SIG-M5 treated with dmso at 0.1 percent for 504 hours (cell line): ENCODE data around the gene TBC1D22A.

Experiments used
- DNase-seq: peaks from one replicate; lab custom pipeline; 2025; ENCODE audit not compliant: unreplicated experiment; lab: John Stamatoyannopoulos, UW

The TBC1D22A gene

GRCh38 chr22:46876357-46876934, 114.0 kb downstream of the TBC1D22A start:
- DNase-seq = no peak

GRCh38 chr22:46878191-46878948, 115.9 kb downstream of the TBC1D22A start:
- DNase-seq = no peak

GRCh38 chr22:46879083-46879482, 116.6 kb downstream of the TBC1D22A start:
- no peak for DNase-seq

- no peak for DNase-seq
Observed at GRCh38 chr22:46881373-46882118, 119.1 kb downstream of the TBC1D22A start.

- DNase-seq = no peak
Observed at GRCh38 chr22:46883092-46883910, 120.9 kb downstream of the TBC1D22A start.

- no peak for DNase-seq
Observed at GRCh38 chr22:46884365-46884764, 121.9 kb downstream of the TBC1D22A start.

GRCh38 chr22:46887978-46888377, 125.5 kb downstream of the TBC1D22A start:
- no peak for DNase-seq

GRCh38 chr22:46890819-46891218, 128.4 kb downstream of the TBC1D22A start:
- DNase-seq = no peak

- DNase-seq = no peak
Observed at GRCh38 chr22:46891382-46891951, 129.0 kb downstream of the TBC1D22A start.

GRCh38 chr22:46892866-46893265, 130.4 kb downstream of the TBC1D22A start:
- no peak for DNase-seq

GRCh38 chr22:46893281-46894020, 131.0 kb downstream of the TBC1D22A start:
- no peak for DNase-seq

- DNase-seq = no peak
Observed at GRCh38 chr22:46894081-46894671, 131.7 kb downstream of the TBC1D22A start.

- no peak for DNase-seq
Observed at GRCh38 chr22:46894851-46895640, 132.6 kb downstream of the TBC1D22A start.

GRCh38 chr22:46895753-46896152, 133.3 kb downstream of the TBC1D22A start:
- DNase-seq = no peak

GRCh38 chr22:46896166-46896565, 133.7 kb downstream of the TBC1D22A start:
- no peak for DNase-seq

- no peak for DNase-seq
Observed at GRCh38 chr22:46896568-46897245, 134.3 kb downstream of the TBC1D22A start.

GRCh38 chr22:46897246-46897623, 134.8 kb downstream of the TBC1D22A start:
- DNase-seq = no peak

GRCh38 chr22:46900549-46900948, 138.1 kb downstream of the TBC1D22A start:
- DNase-seq = no peak
